ENCODE measurements around the gene TAF5L.

GRCh38 chr1:229642970-229643369 lies 17.0 kb upstream of the TAF5L start:
- TF ChIP-seq CTCF (conservative IDR thresholded peaks at IDR 0.05) (no peak), EZH2 (IDR thresholded peaks at IDR 0.05; ENCODE audit: low read depth) (no peak)

Measured in PC-9 (cell line).